Measurements from ENCODE around the gene PIK3CG. TPM values are rescaled to one million over a fixed set of nuclear protein-coding genes. Genes with fewer than 3 reads are reported as not detected.

Gene PIK3CG
- total RNA-seq, 1 donor: not detected

GRCh38 chr7:106874076-106874475 is 9.0 kb downstream of the PIK3CG start:
- Histone ChIP-seq H2AFZ (ENCODE audit: low read length) (no peak overlapping the region), H4K20me1 (ENCODE audit: insufficient read depth, low read length) (no peaks in the 10 kb centered on the region), H3K27ac (ENCODE audit: low read depth, low read length) (no peak overlapping the region), H3K9me3 (ENCODE audit: low read depth, low read length) (no peaks in the 10 kb centered on the region), H3K79me2 (ENCODE audit: insufficient read depth, low read length) (no peaks in the 10 kb centered on the region), H3K4me2 (ENCODE audit: insufficient read depth, low read length) (no peak overlapping the region), H3K4me3 (ENCODE audit: insufficient read depth, low read length) (no peak overlapping the region), H3K4me1 (ENCODE audit: insufficient read depth, low read length) (no peaks in the 10 kb centered on the region), H3K36me3 (ENCODE audit: insufficient read depth, low read length) (no peaks in the 10 kb centered on the region), H3K27me3 (ENCODE audit: insufficient read depth, low read length) (peaks cover 28% of the 10 kb centered on the region)
- no peak for DNase-seq (ENCODE audit: insufficient read length, low spot score, missing footprints)
- TF ChIP-seq CTCF (IDR thresholded peaks at IDR 0.05; ENCODE audit: extremely low read depth, low read depth, low read length): no peak

DNA sequence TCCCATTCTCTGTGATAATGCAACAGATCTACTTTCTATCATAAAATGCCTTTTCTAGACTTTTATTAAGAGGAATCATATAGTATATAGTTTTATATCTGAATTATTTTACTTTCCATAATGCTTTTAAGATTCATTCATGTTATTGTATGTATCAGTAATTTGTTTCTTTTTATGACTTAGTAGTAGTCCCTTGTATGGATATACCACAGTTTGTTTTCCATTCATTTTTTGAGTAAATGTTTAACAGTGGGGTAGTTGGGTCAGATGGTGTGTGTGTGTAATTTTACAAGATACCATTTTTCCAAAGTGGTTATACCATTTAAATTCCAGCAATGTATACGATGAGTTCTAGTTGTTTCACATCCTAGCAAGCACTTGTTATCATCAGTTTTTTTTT is 10.4 kb downstream of the PIK3CG start:
- Histone ChIP-seq H2AFZ (ENCODE audit: low read length) (no peak overlapping the region), H3K4me3 (ENCODE audit: insufficient read depth, low read length) (no peak overlapping the region), H3K4me1 (ENCODE audit: insufficient read depth, low read length) (no peaks in the 10 kb centered on the region), H3K36me3 (ENCODE audit: insufficient read depth, low read length) (no peaks in the 10 kb centered on the region), H3K4me2 (ENCODE audit: insufficient read depth, low read length) (no peak overlapping the region), H3K79me2 (ENCODE audit: insufficient read depth, low read length) (no peaks in the 10 kb centered on the region), H3K9me3 (ENCODE audit: low read depth, low read length) (no peaks in the 10 kb centered on the region), H4K20me1 (ENCODE audit: insufficient read depth, low read length) (no peaks in the 10 kb centered on the region), H3K27me3 (ENCODE audit: insufficient read depth, low read length) (peaks cover 19% of the 10 kb centered on the region), H3K27ac (ENCODE audit: low read depth, low read length) (no peak overlapping the region)
- no peak for TF ChIP-seq CTCF (IDR thresholded peaks at IDR 0.05; ENCODE audit: extremely low read depth, low read depth, low read length)
- DNase-seq (ENCODE audit: insufficient read length, low spot score, missing footprints): no peak

DNA sequence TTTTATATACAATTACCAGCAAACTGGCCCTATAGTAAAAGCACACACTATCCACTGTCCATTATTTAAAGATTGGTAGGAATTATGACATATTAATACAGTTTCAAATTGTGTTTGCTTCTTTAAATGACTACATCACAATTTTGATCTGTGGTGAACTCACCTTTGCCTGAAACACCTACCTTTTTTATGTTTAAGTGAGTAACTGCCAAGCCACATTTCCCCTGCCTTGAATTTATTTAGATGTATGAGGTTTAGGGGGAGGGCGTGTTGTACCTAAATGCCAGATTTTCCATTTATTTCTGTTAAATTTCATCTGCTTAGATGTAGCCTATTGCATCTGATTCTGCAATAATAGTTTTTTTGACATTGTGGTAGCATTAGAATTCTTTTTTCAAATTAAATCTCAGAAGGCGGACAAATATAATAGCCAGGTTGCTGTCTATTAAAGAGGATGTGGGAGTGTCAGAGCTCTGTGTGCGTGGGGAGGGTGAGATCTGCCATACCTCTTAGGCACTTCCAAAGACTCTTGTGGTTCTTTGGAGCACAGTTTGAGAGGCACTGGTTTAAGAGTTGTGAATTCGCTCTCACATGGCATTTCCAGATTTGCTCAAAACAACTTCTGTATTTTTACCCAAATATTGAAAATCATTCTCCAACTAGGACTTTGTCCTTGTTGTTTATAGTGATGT is 13.8 kb downstream of the PIK3CG start:
- Histone ChIP-seq H3K4me1 (ENCODE audit: insufficient read depth, low read length) (no peaks in the 10 kb centered on the region), H4K20me1 (ENCODE audit: insufficient read depth, low read length) (no peaks in the 10 kb centered on the region), H3K79me2 (ENCODE audit: insufficient read depth, low read length) (no peaks in the 10 kb centered on the region), H2AFZ (ENCODE audit: low read length) (no peak overlapping the region), H3K36me3 (ENCODE audit: insufficient read depth, low read length) (no peaks in the 10 kb centered on the region), H3K27me3 (ENCODE audit: insufficient read depth, low read length) (peaks cover 21% of the 10 kb centered on the region), H3K4me3 (ENCODE audit: insufficient read depth, low read length) (no peak overlapping the region), H3K4me2 (ENCODE audit: insufficient read depth, low read length) (no peak overlapping the region), H3K9me3 (ENCODE audit: low read depth, low read length) (no peaks in the 10 kb centered on the region), H3K27ac (ENCODE audit: low read depth, low read length) (no peak overlapping the region)
- TF ChIP-seq CTCF (IDR thresholded peaks at IDR 0.05; ENCODE audit: extremely low read depth, low read depth, low read length): no peak
- no peak for DNase-seq (ENCODE audit: insufficient read length, low spot score, missing footprints)

DNA sequence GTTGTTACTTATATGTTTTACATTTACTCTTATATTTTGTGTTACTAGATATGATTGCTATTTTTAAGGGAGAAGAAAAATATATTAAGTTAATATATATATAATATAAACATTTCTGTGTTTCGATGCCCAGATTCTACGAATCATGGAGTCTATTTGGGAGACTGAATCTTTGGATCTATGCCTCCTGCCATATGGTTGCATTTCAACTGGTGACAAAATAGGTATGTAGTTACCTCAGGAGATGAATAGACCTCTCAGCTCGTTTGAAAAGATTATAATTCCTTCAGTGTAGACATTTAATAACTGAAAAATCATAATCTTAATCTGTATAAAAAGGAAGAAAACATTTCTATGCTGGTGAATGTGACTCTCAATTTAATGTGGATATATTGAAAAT is 16.9 kb downstream of the PIK3CG start:
- no peak for DNase-seq (ENCODE audit: insufficient read length, low spot score, missing footprints)
- no peaks in the 10 kb centered on the region for H3K9me3 ChIP-seq (ENCODE audit: low read depth, low read length)
- no peak overlapping the region for H3K4me2 ChIP-seq (ENCODE audit: insufficient read depth, low read length)
- no peaks in the 10 kb centered on the region for H4K20me1 ChIP-seq (ENCODE audit: insufficient read depth, low read length)
- H2AFZ ChIP-seq (ENCODE audit: low read length): no peak overlapping the region
- H3K4me1 ChIP-seq (ENCODE audit: insufficient read depth, low read length): no peaks in the 10 kb centered on the region
- H3K27me3 ChIP-seq (ENCODE audit: insufficient read depth, low read length): peaks cover 21% of the 10 kb centered on the region
- H3K36me3 ChIP-seq (ENCODE audit: insufficient read depth, low read length): no peaks in the 10 kb centered on the region
- H3K27ac ChIP-seq (ENCODE audit: low read depth, low read length): no peak overlapping the region
- H3K4me3 ChIP-seq (ENCODE audit: insufficient read depth, low read length): no peak overlapping the region
- H3K79me2 ChIP-seq (ENCODE audit: insufficient read depth, low read length): no peaks in the 10 kb centered on the region
- TF ChIP-seq CTCF (IDR thresholded peaks at IDR 0.05; ENCODE audit: extremely low read depth, low read depth, low read length): no peak

Measured in osteoblast (primary cell).